Parathyroid adenoma (tissue), 2 donors: ENCODE results near the gene PABPN1L.
A peak's percentile ranks its signal among the peaks of the same experiment; 100 is the strongest.

Experiments
- H2AFZ ChIP-seq: fragments of 300-600 bp; sonication (generic); one replicate; pipeline ENCODE4 v1.7.0; 2017; ENCODE audit warnings: antibody characterized with exemption, mild to moderate bottlenecking
- H3K27ac ChIP-seq: fragments of 300-600 bp; sonication (generic); one replicate; pipeline ENCODE4 v1.7.0; 2017
- H3K27me3 ChIP-seq: fragments of 300-600 bp; sonication (generic); one replicate; pipeline ENCODE4 v1.7.0; 2017; ENCODE audit warnings: low read length; ENCODE audit not compliant: control insufficient read depth, insufficient read depth
- H3K36me3 ChIP-seq: fragments of 300-600 bp; sonication (generic); one replicate; pipeline ENCODE4 v1.7.0; 2017; ENCODE audit warnings: low read length; ENCODE audit not compliant: control insufficient read depth, insufficient read depth
- H3K4me1 ChIP-seq: fragments of 300-600 bp; sonication (generic); one replicate; pipeline ENCODE4 v1.7.0; 2017; ENCODE audit warnings: control low read depth
- H3K4me2 ChIP-seq: fragments of 300-600 bp; sonication (generic); one replicate; pipeline ENCODE4 v1.7.0; 2017; ENCODE audit warnings: low read length
- H3K4me3 ChIP-seq: fragments of 300-600 bp; sonication (generic); one replicate; pipeline ENCODE4 v1.7.0; 2017; ENCODE audit warnings: low read depth, low read length
- H3K79me2 ChIP-seq: fragments of 300-600 bp; sonication (generic); one replicate; pipeline ENCODE4 v1.7.0; 2017; ENCODE audit warnings: control low read depth
- H3K9ac ChIP-seq: fragments of 300-600 bp; sonication (generic); one replicate; pipeline ENCODE4 v1.7.0; 2017; ENCODE audit warnings: mild to moderate bottlenecking
- H3K9me3 ChIP-seq: fragments of 300-600 bp; sonication (generic); one replicate; pipeline ENCODE4 v1.7.0; 2017; ENCODE audit warnings: low read length; ENCODE audit not compliant: control insufficient read depth
- TF ChIP-seq, protein P1 (sequence below): fragments of 300-600 bp; sonication (generic); IDR thresholded peaks from one replicate; pipeline ENCODE4 v1.7.0; 2017; ENCODE audit warnings: antibody characterized with exemption, mild to moderate bottlenecking
- donor health status: primary hyperparathyroidism.

Gene PABPN1L

DNA sequence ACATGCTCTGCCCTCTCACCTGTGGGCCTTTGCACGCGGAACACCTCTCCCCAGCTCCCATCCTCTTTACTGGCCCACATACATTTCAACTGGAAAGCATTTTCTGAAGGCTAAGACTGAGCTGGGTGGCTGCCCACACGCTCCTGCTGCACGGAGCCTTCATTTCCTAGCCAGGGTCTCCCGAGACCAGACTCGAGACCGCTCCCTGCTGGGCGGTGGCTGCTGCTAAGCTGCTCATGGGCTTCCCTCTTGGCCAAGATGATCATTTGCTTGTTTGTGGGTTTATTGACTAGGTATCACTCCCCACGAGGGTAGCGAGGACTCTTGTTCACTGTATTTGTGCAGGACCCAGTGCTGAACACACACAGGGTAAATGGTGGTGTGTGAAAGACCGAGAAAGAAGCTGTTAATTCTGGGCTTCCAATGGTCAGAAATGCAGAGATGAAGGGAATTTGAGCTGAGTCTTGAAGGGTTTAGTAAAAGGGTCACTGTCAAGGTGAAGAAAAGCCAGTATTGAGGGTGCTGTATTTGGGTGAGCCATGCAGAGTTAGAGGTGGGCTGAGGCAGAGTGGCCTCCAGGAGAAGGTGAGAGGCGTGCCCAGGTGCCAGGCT is 8.6 kb downstream of the PABPN1L start:
- Histone ChIP-seq H2AFZ (peak overlapping the region; percentile 98), H3K4me3 (peak overlapping the region; percentile 82), H3K27ac (peak overlapping the region; percentile 68), H3K9me3 (no peaks in the 10 kb centered on the region), H3K4me2 (peak overlapping the region; percentile 76), H3K27me3 (no peaks in the 10 kb centered on the region), H3K9ac (no peak overlapping the region), H3K36me3 (no peaks in the 10 kb centered on the region), H3K4me1 (peaks cover 8% of the 10 kb centered on the region), H3K79me2 (peaks cover 11% of the 10 kb centered on the region)
- TF ChIP-seq, protein P1, sequence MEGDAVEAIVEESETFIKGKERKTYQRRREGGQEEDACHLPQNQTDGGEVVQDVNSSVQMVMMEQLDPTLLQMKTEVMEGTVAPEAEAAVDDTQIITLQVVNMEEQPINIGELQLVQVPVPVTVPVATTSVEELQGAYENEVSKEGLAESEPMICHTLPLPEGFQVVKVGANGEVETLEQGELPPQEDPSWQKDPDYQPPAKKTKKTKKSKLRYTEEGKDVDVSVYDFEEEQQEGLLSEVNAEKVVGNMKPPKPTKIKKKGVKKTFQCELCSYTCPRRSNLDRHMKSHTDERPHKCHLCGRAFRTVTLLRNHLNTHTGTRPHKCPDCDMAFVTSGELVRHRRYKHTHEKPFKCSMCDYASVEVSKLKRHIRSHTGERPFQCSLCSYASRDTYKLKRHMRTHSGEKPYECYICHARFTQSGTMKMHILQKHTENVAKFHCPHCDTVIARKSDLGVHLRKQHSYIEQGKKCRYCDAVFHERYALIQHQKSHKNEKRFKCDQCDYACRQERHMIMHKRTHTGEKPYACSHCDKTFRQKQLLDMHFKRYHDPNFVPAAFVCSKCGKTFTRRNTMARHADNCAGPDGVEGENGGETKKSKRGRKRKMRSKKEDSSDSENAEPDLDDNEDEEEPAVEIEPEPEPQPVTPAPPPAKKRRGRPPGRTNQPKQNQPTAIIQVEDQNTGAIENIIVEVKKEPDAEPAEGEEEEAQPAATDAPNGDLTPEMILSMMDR: peak; percentile 68

DNA sequence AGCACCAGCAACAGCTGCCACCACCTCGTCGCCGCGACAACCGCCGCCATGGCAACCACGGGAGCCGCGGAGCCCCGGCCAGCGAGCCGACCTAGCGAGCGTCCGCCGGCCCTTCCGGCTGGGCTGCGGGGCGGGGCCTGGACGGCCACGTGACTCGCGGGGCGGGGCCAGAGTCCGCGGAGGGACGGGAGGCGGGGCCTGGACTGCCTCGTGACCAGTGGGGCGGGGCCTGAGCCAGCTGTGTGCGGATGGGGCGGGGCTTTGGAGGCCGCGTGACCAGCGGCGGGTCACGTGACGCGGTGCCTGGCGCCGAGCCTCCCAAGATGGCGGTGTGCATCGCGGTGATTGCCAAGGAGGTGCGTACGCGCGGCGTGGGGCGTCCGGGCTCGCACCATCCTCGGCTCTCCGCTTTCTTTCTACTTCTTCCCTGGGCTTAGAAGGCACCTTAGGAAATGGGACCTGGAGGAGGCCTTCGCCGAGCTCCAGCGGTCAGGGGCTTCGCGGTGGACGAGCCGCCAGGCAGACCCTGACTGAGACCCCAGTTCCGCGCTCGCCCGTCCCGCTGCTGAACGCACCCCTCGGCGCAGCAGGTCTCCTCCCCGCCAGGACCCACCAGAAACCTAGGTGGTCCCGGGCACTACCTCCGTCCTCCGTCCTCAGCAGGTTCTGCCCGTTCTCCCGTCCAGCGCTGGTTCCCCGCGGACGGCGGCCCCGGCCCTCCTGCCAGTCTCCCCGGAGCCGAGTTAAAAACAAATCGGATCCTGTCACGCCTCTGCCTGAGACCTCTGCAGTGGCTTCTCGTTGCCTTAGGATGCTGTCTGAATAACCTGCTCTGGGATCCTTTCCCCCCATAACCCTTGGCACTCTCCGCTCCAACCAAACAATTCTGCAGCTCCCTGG is 9.4 kb downstream of the PABPN1L start, which contains the start of the genes GALNS and TRAPPC2L:
Gene GALNS, minus strand, starts transcription at position 120 of the 900 bp plus-strand sequence. Its CDS starts 70 bp downstream, at position 50.
Gene TRAPPC2L, plus strand, starts transcription at position 300 of the 900 bp plus-strand sequence. Its CDS starts 24 bp downstream, at position 324.
- Histone ChIP-seq H3K79me2 (peaks cover 11% of the 10 kb centered on the region), H3K27ac (peak within 1 kb of the TSS; percentile 68), H3K4me2 (peak within 1 kb of the TSS; percentile 79), H3K36me3 (no peaks in the 10 kb centered on the region), H3K9ac (no peak within 1 kb of the TSS), H2AFZ (peak within 1 kb of the TSS; percentile 98), H3K4me3 (peak within 1 kb of the TSS; percentile 82), H3K9me3 (no peaks in the 10 kb centered on the region), H3K27me3 (no peaks in the 10 kb centered on the region), H3K4me1 (peaks cover 8% of the 10 kb centered on the region)
- TF ChIP-seq, protein P1: no peak

DNA sequence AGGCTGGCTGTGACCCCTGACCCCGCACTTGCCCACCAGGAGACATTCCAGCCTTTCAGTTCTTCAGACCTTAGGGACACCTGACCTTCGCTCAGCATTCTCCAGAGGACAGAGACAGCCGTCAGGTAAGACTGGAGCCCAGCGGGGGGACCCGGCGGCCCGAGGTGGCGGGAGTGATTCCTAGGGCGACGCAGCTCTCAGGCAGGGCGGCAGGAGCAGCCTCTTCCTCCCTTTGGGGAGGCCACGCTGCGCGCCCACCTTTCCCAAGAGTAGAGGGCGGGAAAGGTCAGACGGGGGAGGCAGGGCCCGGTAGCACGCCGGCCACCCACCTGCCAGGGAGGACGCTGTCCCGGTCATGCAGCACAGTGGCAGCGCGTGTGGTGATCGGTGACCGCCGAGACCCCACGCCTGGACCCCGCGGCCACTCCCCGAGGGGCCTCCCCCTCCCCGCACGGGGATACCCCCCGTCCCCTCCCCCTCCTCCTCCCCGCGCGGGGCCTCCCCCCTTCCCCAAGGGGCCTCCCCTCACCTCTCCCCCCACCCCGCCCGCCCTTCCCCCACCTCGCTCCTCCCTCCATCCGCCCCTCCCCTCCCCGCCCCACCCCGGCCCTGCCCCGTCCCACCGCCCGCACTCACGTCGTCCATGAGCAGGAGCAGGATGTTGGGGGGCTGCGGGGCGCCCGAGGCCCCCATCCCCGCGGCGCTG is 10.2 kb downstream of the PABPN1L start:
- TF ChIP-seq, protein P1: no peak

DNA sequence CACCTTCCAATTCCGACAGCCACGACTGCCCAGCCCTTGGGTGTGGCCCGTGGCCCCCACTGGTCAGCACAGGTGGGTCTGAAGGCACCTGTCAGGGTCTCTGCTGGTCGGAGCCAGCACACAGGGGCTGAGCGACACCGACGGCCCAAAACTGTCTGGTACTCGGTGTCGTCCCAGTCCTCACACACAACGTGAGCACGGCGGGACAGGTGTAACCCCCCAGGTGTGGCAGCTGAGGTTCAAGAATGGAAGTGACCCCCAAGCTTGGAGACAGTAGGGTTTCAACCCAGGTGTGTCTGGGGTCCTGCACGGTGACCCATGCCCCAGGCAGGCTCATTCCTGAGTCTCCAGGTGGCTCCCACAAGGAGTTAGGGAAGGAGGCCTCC is 10.7 kb downstream of the PABPN1L start:
- Histone ChIP-seq H3K36me3 (no peaks in the 10 kb centered on the region), H3K27ac (no peak overlapping the region), H2AFZ (peak overlapping the region; percentile 68), H3K9ac (no peak overlapping the region), H3K4me1 (peaks cover 8% of the 10 kb centered on the region), H3K79me2 (peaks cover 11% of the 10 kb centered on the region), H3K4me3 (peak overlapping the region; percentile 56), H3K9me3 (no peaks in the 10 kb centered on the region), H3K4me2 (peak overlapping the region; percentile 79), H3K27me3 (no peaks in the 10 kb centered on the region)
- TF ChIP-seq, protein P1: no peak

More for the DNA sequence above, 10.2 kb downstream of the PABPN1L start:
- Histone ChIP-seq H3K27me3 (no peaks in the 10 kb centered on the region), H3K4me3 (peak overlapping the region; percentile 82), H3K36me3 (no peaks in the 10 kb centered on the region), H2AFZ (peak overlapping the region; percentile 98), H3K27ac (no peak overlapping the region), H3K4me2 (peak overlapping the region; percentile 79), H3K79me2 (peaks cover 11% of the 10 kb centered on the region), H3K4me1 (peaks cover 8% of the 10 kb centered on the region), H3K9ac (no peak overlapping the region), H3K9me3 (no peaks in the 10 kb centered on the region)
